Measurements from ENCODE around the gene BHLHA15.

- TF ChIP-seq ZZZ3 (CRISPR knock-in tag; IDR thresholded peaks at IDR 0.05; ENCODE audit: borderline replicate concordance), result no peak
- no peak for TF ChIP-seq CENPX (CRISPR knock-in tag; IDR thresholded peaks at IDR 0.05)
- no peak for TF ChIP-seq TAF1 (CRISPR knock-in tag; IDR thresholded peaks at IDR 0.05)
Observed at GRCh38 chr7:98194672-98195457, 16.4 kb upstream of the BHLHA15 start.

All from HepG2 (cell line).